RKO (cell line): ENCODE measurements around the gene RUNX3.

Source experiments
- DNase-seq: peaks from one replicate; pipeline ENCODE4 v3.0.0-alpha.2; 2016; ENCODE audit warnings: low spot score

RUNX3 gene

DNA sequence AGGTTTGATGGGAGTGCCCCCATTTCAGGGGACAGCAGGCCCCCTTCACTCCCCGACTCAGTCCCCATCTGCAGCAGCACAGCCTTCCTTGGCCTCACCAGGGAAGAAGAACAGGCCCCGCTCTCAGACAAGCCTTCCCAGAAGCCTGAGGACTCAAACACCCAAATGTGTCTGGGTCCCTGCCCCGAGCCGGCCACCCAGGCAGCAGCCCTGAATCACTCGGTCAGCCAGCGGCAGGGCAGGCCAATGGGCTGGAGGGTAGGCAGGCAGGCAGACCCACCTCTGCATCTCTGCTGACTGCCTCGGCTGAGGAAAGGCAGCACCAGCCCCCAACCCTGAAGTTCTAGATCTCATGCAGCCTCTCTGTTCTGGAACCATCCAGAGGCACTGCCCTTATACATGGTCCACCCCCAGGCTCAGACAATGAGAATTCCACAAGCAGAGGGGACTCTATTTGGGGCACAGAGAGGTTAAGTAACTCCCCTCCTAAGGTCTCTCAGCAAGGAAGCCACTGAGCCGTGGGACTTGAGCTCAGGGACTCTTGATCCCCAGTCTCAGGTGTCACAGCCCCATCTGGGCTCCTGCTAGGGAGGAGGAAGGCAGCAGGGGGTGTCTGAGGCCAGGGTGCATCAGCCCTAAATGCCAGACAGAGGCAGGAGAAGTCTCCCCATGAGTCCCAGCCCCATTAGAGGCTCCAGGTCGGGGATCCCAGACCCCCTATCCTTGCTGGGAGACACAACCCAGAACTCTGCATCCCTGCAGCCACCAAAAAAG, 33.2 kb upstream of the RUNX3 start:
- DNase-seq = no peak

DNA sequence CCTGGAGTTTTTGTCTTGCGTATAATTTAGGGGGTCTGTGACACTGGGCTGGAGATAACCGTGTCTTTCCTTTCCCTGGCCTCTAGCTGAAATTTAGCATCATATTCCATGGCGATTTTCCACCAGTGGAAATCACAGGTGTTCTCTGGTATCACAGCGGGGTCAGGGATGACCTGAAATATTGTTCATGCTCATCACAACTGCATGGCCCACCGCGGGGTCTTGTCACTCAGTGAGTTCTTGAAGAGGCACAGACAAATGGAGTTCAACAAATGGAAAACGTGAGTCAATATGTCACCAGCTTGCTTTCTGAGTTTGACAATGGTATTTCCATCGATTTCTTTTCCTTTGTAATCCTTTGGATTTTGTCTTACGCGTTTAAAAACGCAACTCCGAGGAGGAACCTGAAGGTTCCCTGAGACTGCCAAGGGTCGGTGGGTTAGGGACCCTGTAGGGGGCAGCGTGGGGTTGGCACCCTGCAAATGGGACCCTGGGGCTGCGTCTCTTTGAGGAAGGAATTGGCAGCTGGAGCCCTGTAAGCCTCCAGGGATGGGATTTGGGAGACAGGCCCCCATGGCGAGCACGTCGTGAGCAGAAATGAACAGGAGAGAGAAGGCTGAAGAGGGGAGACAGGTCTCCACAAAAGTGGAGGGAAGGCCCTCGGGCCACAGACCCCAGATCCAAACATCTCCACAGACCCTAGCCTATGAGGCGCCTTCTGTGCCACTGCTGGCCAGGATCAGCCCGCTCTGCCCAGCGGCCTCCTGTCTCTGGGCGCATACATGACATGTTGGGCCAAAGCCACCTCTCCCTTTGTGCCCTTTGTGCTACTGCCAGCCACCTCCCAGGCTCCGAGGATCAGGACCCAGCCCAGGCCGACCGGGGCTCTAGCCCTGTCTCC, 32.1 kb upstream of the RUNX3 start:
- DNase-seq = no peak

DNA sequence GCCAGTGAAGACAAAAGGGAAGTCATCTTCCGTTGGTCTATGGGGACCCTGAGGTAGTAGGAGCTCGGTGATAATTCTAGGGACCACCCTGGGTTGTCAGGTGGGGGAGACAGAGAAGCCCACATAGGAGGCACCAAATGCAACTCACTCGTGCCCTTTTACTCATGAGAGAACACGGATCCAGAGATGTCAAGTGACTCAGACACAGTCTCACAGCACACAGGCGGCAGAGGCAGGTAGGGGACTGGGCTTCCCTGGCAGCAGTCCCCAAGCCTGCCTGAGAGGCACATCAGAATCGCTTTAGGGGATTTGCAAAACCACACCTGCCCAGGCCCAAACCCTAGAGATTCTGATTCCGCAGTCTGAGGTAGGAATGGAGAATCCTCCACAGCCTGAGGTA, 31.3 kb upstream of the RUNX3 start:
- no peak for DNase-seq

DNA sequence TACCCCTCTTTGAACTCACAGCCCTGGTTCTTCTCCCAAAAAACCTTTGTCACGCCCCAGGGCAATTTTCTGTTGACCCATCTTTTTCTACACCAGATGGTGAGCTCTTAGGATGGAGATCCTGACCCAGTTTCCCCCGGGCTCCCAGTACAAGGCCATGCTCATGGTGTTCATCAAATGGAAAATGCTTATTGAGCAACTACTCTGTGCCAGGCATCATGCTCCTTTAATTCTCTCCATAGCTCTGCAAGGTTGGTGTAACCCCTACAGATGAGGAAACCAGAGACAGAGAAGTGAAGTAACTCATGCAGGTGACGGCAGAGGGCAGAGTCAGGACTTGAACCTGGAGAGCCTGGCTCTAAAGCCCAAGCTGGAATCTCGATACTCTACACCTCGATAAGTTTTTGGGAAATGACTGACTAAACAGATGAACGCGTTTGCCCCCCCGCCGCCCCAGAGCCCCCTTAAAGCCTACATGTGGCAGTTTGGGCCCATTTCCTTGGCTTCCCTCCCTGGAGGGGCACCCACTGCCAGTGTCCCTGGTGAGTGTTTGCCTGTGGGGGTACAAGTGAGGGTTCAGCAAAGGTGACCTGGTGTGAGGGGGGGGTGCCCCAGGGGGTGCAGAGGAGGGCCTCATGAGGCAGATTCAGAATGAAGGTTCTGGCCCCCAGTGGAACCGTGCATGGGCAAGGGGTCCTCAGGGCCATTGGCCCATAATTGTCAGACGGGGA, 30.2 kb upstream of the RUNX3 start:
- no peak for DNase-seq

DNA sequence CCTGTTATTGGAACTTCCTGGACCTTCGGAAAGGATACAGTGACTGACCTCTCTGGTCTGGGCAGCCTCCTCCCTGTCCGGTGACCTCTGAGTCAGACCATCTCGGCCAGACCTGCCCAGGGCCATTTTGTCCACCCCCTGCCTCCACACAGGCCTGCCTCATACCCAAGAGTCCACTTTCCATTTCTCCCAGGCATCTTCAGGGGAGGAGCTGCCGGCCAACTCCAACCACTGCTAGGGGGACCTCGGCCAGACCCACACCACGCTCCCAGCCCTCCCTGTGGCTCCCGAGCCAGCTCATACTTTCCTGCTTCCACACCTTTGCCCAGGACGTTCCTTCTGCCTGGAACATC, 29.5 kb upstream of the RUNX3 start:
- no peak for DNase-seq

DNA sequence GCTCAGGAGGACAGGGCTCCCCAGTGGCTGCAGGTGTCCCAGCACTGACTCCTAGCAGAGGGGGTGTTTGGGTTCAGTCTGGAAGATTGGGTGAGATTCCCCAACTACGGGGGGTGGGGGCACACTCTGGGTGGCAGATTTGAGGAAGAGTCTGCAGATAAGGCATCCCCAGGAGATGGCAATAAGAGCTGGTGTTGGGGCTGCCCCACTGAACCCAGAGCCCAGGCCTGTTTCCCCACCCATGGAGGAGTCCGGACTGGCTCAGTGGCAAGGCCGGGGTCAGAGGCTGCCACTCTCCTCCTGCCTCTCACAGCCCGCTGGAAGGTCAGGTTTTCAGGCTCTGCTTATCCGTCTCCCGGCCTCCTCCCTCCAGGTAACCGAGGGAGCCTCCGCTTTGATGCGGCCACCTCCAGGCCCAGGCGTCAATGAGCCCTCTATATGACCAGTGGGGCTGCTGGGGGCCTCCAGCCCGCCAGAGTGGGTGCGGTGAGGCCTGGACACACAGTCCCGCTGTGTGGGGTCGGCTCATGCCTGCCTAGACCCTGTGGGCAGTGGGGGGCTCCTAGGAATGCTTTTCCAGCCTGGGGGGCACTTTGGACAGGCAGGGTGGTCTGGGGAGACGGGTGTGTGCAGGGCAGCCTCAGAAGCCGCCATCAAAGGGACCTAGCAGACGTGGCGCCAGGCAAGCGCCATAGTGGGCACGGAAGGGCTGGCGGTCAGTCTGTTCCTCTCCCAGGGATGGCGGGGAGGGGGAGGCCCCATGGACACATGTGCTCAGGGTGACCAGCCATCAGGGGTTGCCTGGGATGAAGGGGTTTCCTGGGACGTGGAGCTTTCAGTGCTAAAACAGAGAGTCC, 28.9 kb upstream of the RUNX3 start:
- DNase-seq = no peak

DNA sequence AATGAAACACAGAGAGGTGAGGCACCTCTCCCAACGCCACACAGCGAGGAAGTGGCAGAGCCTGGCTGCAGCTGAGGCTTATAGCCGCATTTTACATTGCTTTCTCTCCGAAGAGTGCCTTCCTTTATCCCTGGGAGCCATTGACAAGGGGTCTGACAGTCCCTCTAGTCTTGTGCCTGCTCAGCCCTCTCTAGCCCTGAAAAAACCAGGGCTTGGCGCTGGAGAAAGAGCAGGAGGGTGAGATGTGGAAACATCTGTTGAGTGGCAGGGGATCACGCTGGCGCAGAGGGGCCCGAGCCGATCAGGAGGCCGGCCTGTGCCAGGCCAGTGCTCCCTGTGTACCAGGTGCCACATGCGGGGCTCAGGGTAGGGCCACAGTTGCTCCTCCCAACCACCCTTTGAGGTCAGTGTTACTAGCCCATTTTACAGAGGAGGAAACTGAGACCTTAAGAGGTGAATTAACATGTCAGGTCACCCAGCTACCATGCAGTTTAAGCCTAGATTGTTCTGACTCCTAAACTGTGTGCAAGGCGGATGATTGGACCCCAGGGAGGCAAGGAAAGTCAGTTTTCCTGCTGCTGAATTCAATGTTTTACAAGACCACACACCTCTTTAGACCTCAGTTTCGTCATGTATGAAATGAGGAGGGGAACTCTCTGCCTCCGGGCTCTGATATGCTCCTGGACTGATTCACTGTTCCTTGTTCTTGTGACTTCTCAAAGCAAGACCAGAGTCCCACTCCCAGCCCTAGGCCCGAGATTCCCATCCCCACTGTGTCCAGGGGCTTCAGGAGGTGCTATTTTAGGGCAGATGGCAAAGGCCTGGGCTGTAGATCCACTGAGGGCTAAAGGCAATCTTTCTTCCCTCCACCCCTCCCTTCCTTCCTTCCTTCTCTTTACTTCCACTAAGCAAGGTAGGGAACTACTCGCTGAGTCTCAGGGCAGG, 28.0 kb upstream of the RUNX3 start:
- no peak for DNase-seq

DNA sequence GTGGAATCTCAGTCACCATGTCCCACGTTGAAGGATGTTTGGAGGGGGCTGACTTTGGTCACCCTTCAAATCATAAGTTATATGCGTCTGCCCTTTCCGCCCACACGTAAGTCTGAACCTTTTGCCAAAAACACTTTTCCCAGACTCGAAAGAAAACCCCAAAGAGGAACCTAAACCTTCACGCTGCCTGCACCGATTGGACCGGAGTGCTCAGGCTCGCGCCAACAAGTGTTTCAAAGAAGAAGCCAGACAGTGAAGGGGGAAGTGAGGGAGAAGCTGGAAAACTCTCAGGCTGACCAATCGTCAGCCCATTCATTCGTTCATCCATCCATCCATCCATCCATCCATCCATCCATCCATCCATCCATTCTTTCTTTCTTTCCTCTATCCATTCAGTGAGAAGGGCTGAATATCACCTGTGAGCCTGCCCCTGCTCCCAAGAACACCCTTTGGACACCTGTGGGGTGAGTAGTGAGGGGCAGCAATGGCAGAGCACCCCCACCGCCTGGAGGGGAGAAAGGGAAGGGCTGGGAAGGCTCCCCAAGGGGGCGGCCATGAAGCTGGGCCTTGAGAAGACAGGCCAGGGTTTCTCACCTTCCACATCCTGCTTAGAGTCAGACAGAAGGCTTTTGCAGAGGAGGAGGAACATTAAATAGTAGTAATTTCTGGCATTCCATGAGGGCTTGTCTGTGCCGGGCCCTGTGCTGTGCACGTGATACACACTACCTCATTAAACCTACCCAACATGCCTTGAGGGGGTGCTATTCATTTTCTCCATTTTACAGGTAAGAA, 27.1 kb upstream of the RUNX3 start:
- DNase-seq = no peak

DNA sequence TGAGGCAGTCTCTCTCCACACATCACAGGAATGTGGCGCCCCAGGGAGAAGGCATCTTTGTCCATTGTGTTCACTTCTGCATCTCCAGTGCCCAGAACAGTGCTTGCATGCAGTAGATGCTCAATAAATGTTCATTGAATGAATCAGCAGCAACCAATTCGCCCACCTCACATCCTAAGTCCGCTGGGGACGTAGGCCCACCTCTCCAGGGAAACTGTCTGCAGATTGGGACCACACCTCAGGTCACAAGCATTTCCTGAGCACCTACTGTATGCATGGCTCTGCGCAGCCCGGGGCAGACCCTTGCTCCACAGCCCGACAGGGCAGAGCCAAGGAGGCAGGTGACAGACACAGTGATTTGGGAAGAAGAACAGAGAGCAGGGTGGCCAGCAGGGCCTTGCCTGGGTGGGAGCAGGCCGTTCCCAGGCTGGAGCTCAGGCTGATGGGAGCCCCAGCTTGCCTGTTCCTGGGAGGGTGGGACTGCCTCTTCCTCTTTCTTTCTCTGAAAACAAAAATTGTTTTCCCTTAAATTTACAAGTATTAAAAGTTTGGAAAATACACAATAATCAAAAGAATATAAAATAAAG, 25.8 kb upstream of the RUNX3 start:
- DNase-seq = no peak

DNA sequence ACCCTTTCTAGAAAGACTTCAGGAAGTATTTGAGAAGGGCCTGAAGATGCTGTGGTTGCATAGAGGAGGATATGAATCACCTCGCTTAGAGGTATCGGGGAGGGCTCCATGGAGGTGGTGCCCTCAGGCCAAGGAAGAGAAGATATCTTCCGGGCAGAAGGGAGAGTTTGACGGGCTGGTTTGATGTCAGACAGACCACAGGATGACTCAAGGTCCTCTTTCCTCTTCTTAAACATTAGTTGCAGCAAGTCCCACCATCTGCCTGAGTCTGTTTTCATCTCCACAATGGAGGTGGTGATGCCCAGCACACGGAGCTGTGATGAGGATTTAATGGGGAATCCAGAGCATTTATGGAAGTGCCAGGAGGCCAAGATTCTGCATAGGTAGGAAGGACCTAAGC, 25.1 kb upstream of the RUNX3 start:
- no peak for DNase-seq

DNA sequence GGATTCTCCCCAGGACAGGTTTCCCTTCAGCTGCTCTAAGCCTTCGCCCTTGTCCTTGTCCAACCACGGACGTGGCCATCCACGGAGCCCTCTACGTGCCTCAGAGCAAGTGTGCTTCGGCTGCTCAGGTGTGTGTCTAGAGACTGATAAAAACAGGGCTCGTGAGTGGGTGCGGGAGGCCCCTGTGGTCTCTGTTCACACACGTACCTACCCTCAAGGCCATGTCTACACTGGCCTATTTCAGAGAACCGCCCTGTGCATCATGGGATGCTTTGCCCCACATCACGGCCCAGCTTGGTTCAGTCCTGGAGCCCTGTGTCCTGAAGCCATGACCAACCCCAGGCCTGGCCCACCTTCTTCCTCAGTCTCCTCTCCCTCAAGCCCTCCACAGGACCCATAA, 24.6 kb upstream of the RUNX3 start:
- DNase-seq = no peak

DNA sequence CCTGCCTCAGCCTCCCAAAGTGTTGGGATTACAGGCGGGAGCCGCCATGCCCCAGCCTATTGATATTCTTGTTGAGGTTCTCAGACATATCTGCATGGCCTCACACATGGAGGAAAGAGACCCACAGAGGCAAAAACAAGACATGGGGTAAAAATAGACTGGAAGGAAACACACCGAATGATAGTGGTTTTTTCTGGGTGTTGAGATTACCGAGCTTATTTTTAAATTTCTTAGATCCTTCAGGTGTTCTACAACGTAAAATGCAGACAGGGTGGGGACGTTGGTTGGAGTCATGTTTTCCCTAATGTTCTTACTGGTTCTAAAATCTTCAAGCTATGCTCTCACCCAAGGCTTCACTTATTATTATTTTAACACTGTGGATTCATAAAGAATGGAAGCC, 23.9 kb upstream of the RUNX3 start:
- DNase-seq = no peak

DNA sequence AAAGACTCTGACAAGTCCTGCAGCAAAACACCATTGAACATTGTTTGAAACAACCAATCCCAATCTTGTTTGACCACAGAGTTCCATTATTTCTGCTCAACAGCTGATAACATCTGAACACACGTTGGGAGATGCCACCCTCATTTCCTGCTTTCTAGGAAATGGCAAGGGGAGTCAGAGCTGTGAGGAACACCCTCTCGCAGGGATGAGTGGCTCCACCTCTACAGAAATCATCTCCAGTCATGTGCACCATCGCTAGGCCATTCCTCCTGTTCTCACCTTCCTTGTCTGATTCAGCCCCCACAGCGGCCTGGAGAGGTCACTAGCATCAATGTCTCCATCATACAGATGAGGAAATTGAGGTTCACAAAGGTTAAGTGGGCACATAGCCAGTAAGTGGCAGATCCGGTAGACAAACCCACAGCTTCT, 22.4 kb upstream of the RUNX3 start:
- DNase-seq = no peak

DNA sequence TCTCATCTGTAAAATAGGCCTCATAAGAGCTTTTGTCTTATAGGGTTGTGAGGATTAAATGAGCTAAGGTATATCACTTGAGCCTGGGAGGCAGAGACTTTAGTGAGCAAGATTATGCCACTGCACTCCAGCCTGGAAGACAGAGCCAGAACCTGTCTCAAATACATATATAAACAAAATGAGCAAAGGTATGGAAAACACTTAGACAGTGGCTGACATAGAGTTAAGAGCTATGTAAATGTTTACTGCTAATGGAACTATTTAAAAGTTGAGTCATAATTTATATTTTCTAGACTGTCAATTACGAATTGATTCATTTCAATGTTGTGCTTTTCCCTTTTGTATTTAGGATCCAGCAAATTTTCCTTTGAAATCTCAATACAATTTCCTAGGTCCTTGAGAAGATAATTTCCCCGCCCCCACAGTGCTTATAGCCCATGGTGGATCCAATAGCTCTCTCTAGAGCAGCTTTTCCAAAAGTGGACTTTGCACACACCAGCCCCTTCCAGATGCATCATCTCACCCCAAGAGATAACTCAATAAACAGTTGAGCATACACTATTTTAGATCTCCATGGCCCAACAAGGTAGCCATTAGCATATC, 21.8 kb upstream of the RUNX3 start:
- DNase-seq = no peak

DNA sequence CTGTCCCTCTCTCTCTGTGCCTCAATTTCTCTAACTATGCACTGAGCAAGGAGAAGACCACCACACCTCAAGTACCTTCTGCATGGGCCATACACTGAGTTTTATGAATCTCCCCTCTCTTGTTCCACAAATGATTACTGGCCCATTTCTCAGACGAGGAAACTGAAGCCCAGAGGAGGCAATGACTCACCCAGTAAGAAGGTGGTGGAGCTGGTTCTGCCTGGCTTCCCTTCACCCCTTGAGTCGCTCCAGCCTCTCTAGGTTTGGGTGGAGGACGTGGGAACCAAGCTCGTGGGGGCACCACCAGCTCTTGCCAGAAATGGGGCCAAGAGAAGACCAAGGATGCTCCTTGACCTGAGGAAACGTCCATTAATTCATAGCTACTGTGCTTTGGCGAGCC, 21.3 kb upstream of the RUNX3 start:
- DNase-seq = no peak

DNA sequence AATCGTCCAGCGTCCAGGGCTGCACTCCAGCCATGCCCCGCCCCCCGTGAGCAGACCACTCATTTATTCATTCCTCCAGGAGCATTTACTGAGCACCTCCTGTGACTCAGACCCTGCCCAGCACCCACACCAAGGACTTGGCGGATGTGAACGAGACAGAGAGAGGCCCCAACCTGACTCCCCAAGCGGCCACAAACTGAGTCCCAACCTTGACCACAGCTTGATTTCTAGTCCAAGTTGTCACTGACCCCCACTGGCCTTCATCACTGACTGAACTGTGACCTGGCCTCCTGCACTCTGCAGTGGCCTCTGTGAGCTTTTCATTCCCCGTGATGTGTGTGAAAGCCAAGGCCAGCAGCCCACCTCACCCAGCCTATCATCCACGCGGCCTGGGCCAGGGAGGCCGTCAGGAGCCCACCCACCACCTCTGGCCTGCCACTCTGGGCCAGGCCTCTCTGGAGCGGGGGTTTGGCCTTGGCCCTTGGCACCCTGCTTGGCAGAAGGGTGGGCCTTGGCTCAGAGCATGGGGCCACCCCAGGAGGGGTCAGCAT, 19.3 kb upstream of the RUNX3 start:
- DNase-seq = peak; percentile 44

DNA sequence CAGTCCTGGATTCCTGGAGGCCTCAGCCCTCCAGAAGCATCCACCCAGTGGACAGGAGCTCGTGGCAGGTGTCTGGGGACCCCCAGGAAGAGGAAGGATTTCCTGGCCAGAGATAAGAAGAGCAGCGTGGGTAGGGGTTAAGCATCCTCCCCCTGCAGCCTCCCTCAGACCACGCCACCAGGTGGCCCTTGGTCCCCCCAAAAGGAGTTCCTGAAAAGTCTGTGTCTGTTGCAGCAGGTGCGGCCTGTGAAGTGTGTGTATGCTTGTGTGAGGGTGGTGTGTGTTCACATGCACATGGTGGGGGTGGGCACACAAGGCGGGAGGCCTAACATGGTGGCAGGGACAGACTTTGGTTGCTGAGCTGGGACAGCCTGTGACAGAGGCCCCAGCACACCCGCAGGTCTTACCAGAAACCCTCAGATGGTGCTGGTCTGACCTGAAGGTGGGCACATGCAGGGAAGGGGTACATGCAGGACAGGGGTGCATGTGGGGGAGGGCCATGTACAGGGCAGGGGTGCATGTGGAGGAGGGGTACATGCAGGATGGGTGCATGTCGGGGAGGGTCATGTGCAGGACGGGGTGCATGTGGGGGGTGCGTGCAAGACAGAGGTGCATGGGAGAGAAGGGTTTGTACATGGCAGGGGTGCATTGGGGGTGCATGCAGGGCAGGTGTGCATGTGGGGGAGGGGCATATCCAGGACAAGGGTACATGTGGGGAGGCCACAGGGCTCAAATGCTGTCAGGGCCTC, 18.2 kb upstream of the RUNX3 start:
- DNase-seq = no peak
